Measurements from ENCODE around the gene GHRHR. TPM values are rescaled to one million over a fixed set of nuclear protein-coding genes. Genes with fewer than 3 reads are reported as not detected.

The GHRHR gene
- total and polyA plus RNA-seq, 9 donors, result not detected

DNA sequence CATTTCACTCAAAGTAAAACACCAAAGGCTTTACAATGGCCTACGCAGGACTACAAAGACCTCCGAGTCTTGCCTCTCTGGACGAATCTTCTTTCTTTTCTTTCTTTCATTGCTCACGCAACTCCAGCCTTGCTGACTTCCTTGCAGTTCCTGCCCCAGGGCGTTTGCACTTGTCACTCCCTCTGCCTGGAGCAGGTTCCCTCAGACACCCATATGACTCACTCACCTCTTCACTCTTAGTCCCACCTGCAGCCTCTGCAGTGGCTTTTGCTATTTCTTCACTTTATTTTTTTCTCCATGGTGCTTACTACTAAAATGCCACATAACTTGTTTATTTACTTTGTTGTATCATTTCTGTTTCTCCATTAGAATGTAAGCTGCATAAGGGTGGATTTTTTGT is 33.1 kb downstream of the GHRHR start:
- Histone ChIP-seq H3K27me3 (no peaks in the 10 kb centered on the region), H3K36me3 (no peaks in the 10 kb centered on the region), H3K4me1 (ENCODE audit: insufficient read depth) (no peaks in the 10 kb centered on the region), H3K4me3 (no peak overlapping the region), H3K27ac (no peak overlapping the region), H3K9me3 (no peaks in the 10 kb centered on the region)
- DNase-seq, result no peak
- intact Hi-C loops (cut with DNase I), result no loop called here
- TF ChIP-seq, protein P1, sequence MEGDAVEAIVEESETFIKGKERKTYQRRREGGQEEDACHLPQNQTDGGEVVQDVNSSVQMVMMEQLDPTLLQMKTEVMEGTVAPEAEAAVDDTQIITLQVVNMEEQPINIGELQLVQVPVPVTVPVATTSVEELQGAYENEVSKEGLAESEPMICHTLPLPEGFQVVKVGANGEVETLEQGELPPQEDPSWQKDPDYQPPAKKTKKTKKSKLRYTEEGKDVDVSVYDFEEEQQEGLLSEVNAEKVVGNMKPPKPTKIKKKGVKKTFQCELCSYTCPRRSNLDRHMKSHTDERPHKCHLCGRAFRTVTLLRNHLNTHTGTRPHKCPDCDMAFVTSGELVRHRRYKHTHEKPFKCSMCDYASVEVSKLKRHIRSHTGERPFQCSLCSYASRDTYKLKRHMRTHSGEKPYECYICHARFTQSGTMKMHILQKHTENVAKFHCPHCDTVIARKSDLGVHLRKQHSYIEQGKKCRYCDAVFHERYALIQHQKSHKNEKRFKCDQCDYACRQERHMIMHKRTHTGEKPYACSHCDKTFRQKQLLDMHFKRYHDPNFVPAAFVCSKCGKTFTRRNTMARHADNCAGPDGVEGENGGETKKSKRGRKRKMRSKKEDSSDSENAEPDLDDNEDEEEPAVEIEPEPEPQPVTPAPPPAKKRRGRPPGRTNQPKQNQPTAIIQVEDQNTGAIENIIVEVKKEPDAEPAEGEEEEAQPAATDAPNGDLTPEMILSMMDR (IDR thresholded peaks at IDR 0.05), result no peak
- 91 to 92% (median 92%) methylated on average over 5 of the region's 5 CpGs for WGBS, 3 donors

DNA sequence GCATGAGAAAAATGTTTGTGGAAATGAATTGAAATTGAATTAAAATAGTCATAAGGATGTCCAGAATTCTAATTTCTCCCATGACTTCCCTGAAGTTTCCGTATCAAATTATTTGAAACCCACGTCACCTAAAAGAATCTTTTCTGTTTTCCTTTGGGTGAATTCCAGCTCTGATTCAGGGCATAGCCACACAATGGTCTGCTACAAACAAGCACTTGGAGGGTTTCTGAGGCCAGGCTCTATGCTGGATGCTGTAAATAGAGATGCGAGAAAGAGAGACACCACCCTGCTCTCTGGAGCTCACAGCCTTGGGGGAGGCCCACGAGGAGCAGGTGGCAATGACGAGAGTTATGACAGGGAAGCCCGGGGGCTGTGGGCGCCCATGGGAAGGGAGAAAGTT is 33.6 kb downstream of the GHRHR start:
- Histone ChIP-seq H3K27me3 (no peaks in the 10 kb centered on the region), H3K36me3 (no peaks in the 10 kb centered on the region), H3K4me1 (ENCODE audit: insufficient read depth) (no peaks in the 10 kb centered on the region), H3K4me3 (no peak overlapping the region), H3K27ac (no peak overlapping the region), H3K9me3 (no peaks in the 10 kb centered on the region)
- intact Hi-C loops (cut with DNase I), result no loop called here
- DNase-seq, result no peak
- WGBS, 3 donors, result 79 to 86% (median 82%) methylated on average over 7 of the region's 7 CpGs
- TF ChIP-seq POLR2A (IDR thresholded peaks at IDR 0.05) (no peak), EP300 (IDR thresholded peaks at IDR 0.05) (no peak)
- TF ChIP-seq, protein P1 (IDR thresholded peaks at IDR 0.05), result no peak

DNA sequence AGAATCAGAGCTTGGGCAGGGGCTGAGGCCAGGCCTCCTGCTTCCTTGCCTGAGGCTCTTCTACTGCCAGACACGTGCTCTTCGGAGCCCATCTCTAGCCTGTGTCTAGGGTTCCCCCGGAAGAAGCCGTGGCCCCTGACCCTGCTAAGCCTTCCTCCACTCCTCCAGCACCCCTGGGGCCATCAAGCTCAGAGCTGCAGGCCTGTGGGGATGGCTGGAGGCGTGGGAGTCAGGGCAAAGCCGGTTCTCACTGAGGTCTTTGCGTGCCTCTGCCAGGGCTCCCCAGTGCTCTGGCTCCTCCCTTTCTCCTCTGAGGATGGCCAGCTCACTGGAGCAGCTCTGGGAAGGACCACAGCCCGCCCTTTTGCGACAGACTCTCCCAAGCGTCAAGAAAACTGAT is 34.4 kb downstream of the GHRHR start:
- Histone ChIP-seq H3K4me1 (ENCODE audit: insufficient read depth) (no peaks in the 10 kb centered on the region), H3K4me3 (no peak overlapping the region), H3K36me3 (no peaks in the 10 kb centered on the region), H3K27me3 (no peaks in the 10 kb centered on the region), H3K9me3 (no peaks in the 10 kb centered on the region), H3K27ac (no peak overlapping the region)
- no peak for DNase-seq
- 66 to 84% (median 70%) methylated on average over 9 to 10 of the region's 10 CpGs for WGBS, 3 donors
- TF ChIP-seq, protein P1 (IDR thresholded peaks at IDR 0.05), result no peak
- TF ChIP-seq POLR2A (IDR thresholded peaks at IDR 0.05), result no peak
- TF ChIP-seq EP300 (IDR thresholded peaks at IDR 0.05), result no peak
- intact Hi-C loops (cut with DNase I), result no loop called here

DNA sequence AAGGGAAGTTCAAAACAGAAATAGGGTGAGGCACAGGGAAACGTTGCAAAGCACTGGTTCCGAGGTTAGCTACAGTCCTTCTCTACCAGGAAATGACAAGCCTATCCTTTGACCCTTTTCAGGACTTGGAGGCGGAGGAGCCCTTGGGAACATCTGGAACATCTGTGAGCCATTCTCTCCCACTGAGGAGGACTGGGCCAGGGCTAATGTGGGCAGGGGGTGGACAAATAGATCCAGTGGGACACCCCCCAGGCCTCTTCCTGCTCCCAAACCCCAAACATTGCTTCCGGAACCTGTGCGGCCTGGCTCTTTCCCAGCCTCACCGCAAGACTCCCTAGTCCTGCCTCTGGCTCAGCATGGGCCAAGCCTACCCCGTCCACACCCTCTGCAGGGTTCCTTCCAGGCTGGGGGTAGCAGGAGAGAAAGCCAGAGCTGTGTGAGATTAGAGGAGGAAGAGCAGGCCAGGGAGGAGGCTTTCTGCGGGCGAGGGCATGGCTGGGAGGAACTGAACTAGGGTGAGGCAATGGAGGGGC is 36.5 kb downstream of the GHRHR start:
- Histone ChIP-seq H3K4me3 (no peak overlapping the region), H3K36me3 (no peaks in the 10 kb centered on the region), H3K9me3 (no peaks in the 10 kb centered on the region), H3K4me1 (ENCODE audit: insufficient read depth) (no peaks in the 10 kb centered on the region), H3K27ac (no peak overlapping the region), H3K27me3 (no peaks in the 10 kb centered on the region)
- intact Hi-C loops (cut with DNase I), result no loop called here
- WGBS, 3 donors, result 72 to 76% (median 74%) methylated on average over 9 of the region's 9 CpGs
- TF ChIP-seq, protein P1 (IDR thresholded peaks at IDR 0.05), result no peak
- TF ChIP-seq EP300 (IDR thresholded peaks at IDR 0.05), result no peak
- TF ChIP-seq POLR2A (IDR thresholded peaks at IDR 0.05), result no peak
- no peak for DNase-seq
